Limb (tissue), 2 donors: ENCODE results near the gene RNF19B.
"Not testable (repeated sequence)": the region's sequence is repeated elsewhere in the genome, so short reads cannot be mapped to it uniquely, and the experiment has no call there.

Source experiments
- DNase-seq, 2 donors: peaks; one replicate each; pipeline ENCODE4 v3.0.0-alpha.2; 2016; ENCODE audit errors: extremely low spot score in 2 of 2

Gene RNF19B, protein sequence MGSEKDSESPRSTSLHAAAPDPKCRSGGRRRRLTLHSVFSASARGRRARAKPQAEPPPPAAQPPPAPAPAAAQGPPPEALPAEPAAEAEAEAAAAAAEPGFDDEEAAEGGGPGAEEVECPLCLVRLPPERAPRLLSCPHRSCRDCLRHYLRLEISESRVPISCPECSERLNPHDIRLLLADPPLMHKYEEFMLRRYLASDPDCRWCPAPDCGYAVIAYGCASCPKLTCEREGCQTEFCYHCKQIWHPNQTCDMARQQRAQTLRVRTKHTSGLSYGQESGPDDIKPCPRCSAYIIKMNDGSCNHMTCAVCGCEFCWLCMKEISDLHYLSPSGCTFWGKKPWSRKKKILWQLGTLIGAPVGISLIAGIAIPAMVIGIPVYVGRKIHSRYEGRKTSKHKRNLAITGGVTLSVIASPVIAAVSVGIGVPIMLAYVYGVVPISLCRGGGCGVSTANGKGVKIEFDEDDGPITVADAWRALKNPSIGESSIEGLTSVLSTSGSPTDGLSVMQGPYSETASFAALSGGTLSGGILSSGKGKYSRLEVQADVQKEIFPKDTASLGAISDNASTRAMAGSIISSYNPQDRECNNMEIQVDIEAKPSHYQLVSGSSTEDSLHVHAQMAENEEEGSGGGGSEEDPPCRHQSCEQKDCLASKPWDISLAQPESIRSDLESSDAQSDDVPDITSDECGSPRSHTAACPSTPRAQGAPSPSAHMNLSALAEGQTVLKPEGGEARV

DNA sequence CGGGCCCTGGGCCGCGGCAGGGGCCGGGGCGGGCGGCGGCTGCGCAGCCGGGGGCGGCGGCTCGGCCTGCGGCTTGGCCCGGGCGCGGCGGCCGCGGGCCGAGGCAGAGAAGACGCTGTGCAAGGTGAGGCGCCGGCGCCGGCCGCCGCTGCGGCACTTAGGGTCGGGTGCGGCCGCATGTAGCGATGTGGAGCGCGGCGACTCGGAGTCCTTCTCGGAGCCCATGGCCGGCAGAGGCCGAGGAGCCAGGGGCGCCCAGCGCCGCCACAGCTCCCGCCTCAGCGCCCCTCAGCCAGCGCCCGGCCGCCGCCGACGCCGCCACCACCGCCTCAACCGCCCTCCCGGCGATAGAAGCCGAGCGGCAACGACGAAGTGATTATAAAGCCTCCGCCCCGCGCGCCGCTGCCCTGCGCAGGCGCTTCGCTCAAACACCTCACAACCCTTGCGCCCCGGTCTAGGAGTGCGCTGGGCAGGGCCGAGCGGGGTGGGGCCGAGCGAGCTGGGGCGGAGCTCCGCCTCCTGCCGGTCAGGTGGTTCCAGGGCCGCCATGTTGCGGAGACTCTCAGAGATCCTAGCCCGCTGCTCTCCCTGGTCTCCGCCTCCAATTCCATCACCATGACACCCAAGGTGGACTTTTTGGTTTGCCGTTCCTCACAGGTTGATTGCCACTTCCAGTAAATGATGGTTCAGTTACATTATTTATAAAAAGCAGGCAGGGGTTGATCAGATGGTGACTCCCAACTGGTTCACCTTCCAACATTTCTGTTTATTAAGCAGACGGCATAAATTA is at the start of gene RNF19B:
Gene RNF19B, minus strand, starts transcription at position 349 of the 790 bp plus-strand sequence. Its CDS starts 124 bp downstream, at position 225.
- DNase-seq: peak; percentile 93 to 96

DNA sequence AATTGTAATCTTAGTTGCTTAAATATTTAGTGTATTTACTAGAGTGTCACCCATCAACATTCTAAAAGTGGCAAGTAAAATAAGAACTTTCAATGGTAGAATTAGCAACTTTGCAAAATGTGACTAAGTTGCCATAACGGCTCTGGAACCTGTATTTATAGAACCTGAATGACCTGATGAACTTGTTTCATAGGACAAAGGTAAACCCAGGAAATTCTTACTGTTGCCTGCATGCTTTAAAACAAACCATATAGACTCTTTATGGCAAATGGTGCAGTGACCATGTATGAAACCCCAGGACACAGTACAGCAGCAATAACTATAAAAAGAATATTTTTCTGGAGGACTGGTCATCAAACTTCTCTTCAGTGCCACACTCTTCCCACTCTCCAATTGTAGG is 49.2 kb upstream of the RNF19B start:
- DNase-seq: no peak

DNA sequence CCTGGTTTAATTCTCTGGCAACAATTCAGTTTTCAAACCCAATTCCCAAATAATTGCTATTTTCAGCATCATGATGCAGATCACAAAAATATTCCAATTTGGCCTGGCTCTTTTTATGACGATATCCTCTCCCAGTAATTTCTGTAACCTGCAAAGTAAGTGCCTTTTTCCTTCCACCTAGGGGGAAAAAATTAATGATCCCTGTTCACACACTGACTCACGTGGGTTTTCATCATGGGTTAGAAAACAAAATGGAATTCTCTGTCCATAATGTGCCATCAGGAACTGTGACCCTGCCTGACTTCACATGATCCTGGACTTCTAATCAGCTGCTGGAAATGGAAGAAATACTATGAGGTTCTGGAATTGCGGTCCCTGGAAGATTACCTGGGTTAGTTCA is 47.6 kb upstream of the RNF19B start:
- DNase-seq: no peak

DNA sequence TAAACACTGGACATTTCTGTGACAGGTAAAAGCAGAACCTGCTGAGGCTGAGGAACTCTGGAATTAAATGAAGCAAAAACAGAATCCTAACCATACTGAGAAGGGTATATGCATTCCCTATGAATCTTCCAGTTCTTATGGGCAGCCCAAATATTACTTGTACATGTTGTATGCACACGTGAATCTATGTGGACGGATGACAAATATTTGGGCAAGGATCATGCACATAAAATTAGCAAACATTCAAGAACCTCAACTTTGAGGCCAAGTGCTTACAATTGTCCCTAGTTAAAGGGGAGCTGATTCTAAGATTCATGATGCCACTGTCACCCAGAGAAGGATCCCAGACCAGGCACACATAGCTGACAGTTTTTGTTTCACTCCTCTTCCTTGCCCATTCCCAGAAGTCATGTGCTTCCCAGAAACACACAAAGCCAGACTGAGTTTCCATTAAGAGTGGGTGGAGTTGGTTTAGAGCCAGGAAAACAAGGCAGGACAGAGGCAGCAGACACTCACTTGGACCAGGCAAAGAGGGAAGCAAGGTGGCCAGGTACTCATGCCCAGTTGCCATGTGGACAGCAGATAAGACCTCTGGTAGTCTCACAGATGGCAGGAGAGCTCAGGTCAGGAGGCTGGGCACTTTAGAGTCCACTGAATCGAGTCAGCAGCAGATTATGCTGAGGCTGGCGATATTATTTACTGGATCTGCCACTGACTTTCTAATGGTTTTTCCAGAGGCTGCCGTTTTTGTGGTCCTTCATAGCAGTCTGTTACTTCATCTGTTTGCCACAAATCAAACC is 46.5 kb upstream of the RNF19B start:
- DNase-seq: peak; percentile 41 to 44

DNA sequence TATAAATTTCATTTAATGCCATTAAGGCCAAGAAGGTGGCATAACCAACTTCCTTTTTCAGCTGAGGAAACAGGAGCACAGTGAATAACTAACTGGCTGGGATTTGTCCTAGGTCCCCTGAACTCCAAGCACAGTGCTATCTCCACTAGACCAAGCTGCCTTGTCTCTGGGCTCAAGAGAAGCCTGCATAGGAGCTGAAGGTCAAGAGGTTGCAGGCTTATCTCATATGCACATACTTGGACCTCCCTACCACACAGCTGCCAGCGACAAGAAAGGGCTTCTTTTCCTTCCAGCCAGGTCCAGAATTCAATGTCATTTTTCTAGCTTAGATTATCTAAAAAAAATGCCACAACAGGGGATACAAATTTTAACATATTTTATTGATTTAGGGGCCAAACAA is 45.0 kb upstream of the RNF19B start:
- DNase-seq: no peak

DNA sequence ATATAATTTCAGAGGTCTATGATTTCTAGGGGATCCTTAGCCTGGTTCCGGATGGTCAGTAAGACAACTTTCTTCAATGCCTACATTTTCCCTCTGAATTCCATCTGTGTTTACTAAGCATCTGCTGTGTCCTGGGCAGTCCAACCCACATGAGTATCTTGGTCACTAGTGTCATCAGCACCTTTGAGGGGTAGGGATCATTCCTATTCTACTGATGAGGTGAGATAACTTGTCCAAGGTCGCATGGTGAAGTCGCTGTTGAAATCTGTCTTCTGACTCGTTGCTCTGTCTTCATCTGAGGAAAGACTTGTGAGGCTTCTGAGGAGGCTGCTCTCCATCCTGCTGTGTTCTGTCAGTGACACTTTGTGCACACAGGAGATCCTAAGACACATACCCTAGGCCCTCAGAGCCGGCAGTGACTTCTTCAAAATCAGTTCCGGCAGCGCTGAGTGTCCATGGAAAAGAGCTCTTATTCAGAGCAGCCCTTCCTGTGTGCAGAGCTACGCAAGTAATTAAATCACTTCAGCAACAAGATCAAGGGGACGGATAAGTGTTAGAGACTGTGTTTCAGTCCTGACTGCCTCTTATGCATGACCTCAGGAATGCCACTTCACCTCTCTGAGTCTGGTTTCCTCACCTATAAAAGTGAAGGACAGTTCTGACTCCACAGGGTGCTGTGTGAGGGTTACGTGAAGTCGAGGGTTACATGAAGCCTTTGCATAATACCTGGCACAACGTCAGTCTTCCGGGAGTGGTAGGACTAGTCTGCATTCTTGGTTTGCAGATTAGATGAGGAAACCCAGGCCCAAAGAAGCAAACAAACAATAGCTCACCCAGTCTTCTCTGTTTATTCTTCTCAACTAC is 43.7 kb upstream of the RNF19B start:
- no peak for DNase-seq

DNA sequence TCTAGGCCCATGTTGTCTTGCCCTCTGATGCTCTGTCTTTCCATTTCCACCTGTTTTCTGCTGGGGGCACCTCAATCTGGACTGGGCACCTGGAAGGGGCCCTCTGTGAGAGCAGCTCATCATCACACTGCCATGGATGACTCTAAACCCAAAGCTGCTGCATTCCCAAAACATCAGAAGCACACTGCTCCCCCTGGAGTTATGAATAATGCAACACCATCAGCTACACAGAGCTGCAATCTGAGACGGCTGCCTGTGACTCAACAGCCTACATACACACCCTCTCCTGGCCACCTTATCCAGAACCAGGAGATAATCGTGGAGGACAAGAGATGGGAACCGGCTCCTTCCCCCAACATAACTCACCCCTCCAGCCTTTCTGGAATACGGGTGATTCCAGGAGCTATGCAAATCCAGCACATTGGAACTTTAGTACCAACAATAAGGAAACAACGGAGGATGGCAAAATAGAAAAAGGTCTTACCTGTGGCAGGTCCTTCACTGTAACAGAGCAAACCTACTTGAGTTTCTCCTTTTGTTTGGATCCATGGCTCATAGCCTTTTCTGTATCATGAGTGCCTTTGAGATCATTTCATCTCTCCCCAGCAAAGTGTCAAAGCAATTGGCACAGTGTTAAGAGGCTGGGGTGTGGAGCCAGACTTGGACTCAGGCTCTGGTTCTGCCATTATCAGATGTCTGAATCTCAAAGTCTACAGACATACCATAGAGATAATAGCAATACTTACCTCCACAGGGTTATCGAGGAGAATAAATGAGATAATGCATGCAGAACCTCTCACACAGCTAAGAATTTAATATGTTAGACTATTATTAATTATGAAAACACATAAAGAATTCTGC is 42.8 kb upstream of the RNF19B start:
- DNase-seq: no peak

DNA sequence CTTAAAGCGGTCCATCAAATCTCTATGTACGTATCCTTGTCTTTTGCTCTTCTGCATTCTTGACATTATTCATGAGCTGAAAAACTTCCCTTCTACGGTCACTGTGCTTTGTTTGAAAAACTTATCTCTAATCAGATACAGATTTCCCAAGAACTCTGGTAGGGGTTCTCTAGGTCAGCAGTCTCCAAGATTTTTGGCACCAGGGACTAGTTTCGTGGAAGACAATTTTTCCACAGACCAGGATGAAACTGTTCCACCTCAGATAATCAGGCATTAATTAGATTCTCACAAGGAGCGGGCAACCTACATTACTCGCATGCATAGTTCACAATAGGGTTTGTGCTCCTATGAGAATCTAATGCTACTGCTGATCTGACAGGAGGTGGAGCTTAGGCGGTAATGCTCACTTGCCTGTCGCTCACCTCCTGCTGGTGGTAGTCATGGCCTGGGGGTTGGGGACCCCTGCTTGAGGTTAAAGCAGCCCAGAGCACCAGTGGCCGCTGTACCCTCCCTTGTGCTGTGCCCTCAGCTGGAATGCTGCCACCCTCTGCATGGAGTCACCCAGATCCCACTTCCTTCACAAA is 41.3 kb upstream of the RNF19B start:
- DNase-seq: no peak

DNA sequence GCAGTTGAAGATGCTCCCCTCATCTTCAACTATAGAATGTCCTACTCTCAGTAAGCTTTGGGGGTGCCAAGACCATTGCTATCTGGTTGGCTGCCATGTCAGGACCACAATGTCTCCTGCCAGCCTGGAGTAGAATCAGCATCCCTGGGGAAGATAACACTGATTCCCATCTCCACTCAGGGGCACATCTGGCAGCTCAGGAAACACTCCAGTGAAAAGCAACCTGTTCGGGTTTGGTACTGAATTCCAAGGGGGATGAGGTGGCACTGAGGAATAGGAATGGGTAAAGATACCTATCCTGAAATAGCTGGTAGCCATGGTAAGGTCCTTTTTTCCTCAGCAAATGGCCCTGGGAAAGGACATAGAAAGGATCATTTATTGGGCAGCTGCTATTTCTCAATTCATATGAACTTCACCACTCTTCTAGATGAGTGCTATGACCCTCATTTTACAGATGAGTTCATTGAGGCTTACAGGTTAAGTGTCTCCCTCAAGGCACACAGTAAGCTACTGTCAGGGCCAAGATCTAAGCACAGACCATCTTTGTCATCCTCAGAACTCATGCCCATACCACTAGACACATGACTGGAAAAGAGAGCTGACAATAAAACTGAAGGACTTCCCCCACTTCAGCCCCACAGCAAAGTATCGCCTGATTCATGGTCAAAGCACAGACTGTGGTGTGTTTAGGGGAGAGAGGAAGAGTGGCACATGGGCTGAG is 40.7 kb upstream of the RNF19B start:
- no peak for DNase-seq

DNA sequence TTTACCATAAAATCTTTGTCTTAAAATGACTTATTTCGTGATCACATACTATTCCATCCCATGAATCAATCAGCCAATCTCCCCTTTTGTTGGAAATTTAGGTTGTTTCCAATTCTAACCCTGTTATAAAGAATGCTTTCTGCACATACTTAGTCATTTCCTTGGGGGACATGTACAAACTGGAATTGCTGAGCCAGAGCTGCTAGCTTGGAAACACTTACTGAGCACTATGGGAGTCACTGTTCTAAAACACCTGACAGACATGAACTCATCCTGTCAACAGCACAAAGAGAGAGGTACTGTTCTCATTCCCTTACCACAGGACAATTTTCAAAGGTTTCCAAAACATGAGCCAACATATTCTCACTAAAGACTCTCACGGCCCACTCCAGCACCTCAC is 40.0 kb upstream of the RNF19B start:
- no peak for DNase-seq

DNA sequence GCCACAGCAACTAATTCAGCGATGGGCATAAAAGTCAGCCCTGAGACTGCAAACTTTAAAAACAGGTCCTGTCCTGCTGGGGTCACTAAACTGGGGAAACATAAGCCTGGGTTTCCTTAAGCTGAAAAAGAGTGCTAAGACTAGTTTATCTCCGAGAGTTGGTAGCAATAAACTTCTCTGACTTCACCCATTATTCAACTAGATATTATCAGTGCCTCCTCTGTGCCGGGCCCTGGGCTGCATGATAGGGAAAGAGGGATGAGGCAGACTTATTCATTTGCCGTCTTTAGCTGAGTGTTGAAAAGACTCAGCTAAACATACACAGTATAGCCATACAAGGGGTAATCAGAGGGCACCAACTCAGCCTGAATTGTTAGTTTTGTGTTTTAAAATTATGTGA is 39.0 kb upstream of the RNF19B start:
- DNase-seq: no peak

DNA sequence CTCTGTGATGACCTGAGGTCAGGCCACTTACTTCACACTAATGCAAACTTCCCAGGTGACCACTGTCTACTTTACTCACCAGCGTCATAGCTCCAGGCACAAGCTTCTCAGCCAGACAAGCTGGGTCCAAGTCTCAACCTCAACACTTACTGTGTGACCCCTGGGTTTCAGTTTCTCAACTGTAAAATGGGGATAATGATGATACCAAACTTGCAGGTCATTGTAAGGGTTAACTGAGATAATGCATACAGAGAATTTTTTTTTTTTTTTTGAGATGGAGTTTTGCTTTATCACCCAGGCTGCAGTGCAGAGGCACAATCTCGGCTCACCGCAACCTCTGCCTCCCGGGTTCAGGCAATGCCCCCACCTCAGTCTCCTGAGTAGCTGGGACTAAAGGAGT is 37.4 kb upstream of the RNF19B start:
- DNase-seq: no peak

DNA sequence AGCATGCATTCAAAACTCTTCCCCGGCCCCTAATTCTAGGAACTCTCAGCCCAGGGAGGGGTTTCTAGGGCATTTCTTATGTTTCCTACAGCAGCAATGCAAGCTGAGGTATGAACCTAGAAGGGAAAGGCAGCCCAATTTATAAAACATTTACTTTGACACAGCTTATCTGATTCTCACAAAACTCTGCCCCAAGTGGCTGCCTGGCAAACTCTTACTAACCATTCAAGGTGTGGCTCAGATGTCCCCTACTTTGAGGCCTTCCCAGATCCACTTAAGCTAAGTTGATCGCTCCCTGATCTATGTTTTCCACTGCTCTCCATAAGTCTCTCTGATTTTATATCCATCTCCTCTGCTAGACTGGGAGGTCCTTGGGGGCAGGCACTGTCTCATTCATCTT is 36.7 kb upstream of the RNF19B start:
- DNase-seq: no peak

DNA sequence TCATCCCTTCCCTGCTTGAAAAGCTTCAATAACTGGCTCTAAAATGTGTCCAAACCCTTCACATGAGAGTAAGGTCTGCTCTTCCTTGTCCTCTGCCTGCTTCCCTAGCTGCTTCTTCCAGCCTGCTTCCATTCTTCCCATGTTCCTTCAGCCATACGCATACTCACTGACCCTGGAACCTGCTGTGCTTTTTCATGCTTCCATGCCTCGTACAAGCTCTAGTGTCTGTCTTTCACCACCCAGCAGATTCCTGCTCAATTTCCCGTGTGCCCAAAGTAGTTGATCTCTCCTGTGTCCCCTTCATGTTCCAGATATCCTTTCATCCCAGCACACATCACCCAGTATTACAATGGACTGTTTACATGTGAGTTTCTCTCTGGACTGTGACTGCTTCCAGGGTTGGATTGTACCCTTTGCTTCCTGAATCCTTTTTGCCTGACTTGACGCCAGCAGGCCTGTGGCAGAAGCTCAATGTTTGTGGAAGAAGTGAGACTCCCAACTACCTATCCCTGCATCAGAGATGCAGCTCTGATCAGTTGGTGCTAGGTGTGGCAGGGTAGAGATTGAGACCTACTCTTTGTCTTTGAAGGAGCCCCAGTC is 35.9 kb upstream of the RNF19B start:
- DNase-seq: no peak

DNA sequence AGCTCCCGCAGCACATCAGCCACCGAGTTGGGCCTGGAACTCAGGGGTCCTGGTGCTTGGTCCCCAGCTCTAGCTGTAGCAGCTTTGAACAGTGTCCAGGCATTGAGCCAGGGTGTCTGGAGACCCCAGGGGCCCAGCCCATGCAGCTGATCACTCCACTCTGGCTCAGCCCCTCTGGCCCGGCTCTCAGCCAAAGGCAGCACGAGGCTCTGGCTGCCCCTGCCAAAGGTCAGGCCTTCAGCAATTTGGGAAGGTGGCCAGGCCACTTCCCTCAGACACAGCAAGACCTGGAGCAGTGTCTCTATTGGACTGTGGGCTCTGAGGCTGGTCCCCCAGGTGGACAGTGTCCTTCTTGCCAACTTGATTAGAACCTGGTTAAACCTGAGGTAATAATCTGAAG is 34.4 kb upstream of the RNF19B start:
- no peak for DNase-seq

DNA sequence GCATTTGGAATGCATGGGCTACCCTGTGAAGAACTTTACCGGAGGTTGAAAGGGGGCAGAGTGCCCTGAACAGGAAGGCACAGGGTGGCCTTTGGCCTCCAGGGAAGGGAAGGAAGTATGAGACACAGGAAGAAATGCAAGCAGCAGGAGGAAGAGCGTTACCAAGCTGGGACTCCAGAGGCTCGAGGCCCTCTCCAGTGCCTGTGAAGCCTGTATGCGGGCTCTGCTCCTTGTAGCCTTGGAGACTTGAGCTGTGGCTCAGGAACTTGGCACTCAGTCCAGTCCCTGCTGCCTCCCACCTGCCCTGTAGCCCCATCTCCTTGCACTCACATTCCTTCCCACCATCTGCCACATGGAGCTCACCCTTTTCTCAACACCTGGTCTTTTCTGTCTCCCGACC is 33.5 kb upstream of the RNF19B start:
- DNase-seq: no peak

DNA sequence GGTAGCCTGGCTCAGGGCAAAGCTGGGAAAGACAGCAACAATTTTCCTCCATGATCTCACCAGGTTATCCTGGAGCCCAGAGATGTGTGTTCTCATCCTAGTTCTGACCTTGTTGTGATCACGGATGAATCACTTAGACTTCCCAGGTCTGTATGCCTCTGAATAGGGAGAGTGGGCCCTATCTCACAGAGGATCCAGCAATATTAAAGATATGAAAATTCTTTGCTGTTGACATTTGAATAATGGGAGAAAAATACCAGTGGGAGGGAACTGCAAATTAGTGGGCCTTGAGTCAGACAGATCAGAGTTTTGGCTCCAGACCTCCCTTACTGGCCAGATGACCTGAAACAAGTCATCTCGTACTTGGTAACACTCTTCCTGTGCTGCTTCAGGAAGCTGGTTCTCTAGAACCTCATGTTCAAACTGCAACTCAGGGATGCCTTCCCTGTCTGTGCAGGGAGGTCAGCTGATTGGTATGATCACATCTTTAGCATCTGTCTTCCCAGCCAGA is 32.8 kb upstream of the RNF19B start:
- no peak for DNase-seq

DNA sequence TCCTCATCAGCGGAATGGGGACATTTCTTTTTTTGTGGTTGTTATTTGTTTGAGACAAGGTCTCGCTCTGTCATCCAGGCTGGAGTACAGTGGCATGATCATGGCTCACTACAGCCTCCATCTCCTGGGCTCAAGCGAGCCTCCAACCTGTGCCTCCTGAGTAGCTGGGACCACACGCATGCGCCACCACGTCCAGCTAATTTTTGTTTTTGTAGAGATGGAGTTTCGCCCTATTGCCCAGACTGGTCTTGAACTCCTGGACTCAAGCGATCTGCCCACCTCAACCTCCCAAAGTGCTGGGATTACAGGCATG is 28.7 kb upstream of the RNF19B start:
- DNase-seq: not testable (repeated sequence)
